Neural cell (in vitro differentiated cells): ENCODE measurements around the gene KLF17.

Experiments used
- EP300 ChIP-seq: fragments of 450-650 bp; conservative IDR thresholded peaks from 2 replicates; pipeline ENCODE4 v1.6.1; 2014; ENCODE audit warnings: antibody characterized with exemption, mild to moderate bottlenecking, moderate library complexity; ENCODE audit not compliant: poor library complexity, severe bottlenecking
- EZH2 ChIP-seq: fragments of 200-600, 300-800 bp; shearing (Covaris generic), sonication (generic); IDR thresholded peaks from 2 replicates; pipeline ENCODE4 v1.6.1; 2014; ENCODE audit warnings: antibody characterized with exemption, low read length, borderline replicate concordance, mild to moderate bottlenecking; ENCODE audit not compliant: insufficient read depth, poor library complexity, severe bottlenecking
- POLR2AphosphoS5 ChIP-seq: IDR thresholded peaks from 2 replicates; pipeline ENCODE4 v1.6.1; 2012
- RAD21 ChIP-seq: fragments of 450-650 bp; conservative IDR thresholded peaks from 2 replicates; pipeline ENCODE4 v1.6.1; 2014; ENCODE audit warnings: antibody characterized with exemption, mild to moderate bottlenecking, moderate library complexity
- TF ChIP-seq, protein P1 (sequence below): fragments of 450-650 bp; IDR thresholded peaks from 2 replicates; pipeline ENCODE4 v1.5.1; 2014; ENCODE audit warnings: antibody characterized with exemption, mild to moderate bottlenecking, moderate library complexity; ENCODE audit not compliant: poor library complexity, severe bottlenecking
- TF ChIP-seq, protein P2 (sequence below): IDR thresholded peaks from 2 replicates; pipeline ENCODE4 v1.6.1; 2012; ENCODE audit warnings: borderline replicate concordance

DNA sequence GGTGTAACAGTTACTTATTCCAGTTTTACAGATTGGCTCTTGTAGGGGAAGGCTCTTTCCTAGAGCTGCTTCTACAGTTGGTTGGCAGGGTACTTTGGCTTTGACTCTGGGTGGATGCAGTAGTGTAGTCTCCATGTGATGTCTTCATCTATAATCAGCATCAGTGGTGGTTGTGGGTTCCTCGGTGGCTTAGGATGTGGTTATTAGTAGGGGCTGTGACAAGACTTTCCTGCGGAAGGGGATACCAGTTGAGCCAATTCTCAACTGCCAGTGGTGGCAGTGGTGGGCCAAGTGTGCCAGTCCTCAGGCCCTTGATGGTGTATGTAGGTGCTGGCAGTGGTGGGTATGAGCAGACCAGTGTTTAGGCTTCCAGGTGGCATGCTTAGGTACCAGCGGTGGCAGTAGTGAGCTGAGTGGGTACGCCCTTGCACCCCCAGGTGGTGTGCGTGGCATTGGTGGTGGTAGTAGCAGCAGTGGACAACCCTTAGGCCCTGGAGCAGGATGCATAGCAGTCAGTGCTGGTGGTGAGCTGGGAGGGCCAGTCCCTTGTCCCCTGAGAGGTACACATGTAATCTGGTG is 50.0 kb downstream of the KLF17 start:
- TF ChIP-seq, protein P1, sequence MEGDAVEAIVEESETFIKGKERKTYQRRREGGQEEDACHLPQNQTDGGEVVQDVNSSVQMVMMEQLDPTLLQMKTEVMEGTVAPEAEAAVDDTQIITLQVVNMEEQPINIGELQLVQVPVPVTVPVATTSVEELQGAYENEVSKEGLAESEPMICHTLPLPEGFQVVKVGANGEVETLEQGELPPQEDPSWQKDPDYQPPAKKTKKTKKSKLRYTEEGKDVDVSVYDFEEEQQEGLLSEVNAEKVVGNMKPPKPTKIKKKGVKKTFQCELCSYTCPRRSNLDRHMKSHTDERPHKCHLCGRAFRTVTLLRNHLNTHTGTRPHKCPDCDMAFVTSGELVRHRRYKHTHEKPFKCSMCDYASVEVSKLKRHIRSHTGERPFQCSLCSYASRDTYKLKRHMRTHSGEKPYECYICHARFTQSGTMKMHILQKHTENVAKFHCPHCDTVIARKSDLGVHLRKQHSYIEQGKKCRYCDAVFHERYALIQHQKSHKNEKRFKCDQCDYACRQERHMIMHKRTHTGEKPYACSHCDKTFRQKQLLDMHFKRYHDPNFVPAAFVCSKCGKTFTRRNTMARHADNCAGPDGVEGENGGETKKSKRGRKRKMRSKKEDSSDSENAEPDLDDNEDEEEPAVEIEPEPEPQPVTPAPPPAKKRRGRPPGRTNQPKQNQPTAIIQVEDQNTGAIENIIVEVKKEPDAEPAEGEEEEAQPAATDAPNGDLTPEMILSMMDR = no peak
- TF ChIP-seq, protein P2, sequence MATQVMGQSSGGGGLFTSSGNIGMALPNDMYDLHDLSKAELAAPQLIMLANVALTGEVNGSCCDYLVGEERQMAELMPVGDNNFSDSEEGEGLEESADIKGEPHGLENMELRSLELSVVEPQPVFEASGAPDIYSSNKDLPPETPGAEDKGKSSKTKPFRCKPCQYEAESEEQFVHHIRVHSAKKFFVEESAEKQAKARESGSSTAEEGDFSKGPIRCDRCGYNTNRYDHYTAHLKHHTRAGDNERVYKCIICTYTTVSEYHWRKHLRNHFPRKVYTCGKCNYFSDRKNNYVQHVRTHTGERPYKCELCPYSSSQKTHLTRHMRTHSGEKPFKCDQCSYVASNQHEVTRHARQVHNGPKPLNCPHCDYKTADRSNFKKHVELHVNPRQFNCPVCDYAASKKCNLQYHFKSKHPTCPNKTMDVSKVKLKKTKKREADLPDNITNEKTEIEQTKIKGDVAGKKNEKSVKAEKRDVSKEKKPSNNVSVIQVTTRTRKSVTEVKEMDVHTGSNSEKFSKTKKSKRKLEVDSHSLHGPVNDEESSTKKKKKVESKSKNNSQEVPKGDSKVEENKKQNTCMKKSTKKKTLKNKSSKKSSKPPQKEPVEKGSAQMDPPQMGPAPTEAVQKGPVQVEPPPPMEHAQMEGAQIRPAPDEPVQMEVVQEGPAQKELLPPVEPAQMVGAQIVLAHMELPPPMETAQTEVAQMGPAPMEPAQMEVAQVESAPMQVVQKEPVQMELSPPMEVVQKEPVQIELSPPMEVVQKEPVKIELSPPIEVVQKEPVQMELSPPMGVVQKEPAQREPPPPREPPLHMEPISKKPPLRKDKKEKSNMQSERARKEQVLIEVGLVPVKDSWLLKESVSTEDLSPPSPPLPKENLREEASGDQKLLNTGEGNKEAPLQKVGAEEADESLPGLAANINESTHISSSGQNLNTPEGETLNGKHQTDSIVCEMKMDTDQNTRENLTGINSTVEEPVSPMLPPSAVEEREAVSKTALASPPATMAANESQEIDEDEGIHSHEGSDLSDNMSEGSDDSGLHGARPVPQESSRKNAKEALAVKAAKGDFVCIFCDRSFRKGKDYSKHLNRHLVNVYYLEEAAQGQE = no peak
- no peak for TF ChIP-seq EZH2
- no peak for TF ChIP-seq RAD21
- TF ChIP-seq POLR2AphosphoS5 = no peak
- TF ChIP-seq EP300 = no peak
